ENCODE measurements around the gene COX6A1.
"Not testable (repeated sequence)": the region's sequence is repeated elsewhere in the genome, so short reads cannot be mapped to it uniquely, and the experiment has no call there.

DNA sequence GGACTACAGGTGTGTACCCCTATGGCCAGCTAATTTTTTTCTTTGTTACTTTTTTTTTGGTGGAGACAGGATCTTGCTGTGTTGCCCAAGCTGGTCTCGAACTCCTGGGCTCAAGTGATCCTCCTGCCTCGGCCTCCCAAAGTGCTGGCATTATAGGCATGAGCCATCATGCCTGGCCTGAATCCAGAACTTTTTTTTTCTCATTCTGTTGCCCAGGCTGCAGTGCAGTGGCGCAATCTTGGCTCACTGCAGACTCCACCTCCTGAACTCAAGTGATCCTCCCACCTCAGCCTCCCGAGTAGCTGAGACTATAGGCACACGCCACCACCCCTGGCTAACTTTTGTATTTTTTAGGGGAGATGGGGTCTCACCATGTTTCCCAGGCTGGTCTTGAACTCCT lies 14.6 kb downstream of the COX6A1 start:
- TF ChIP-seq, protein P1, sequence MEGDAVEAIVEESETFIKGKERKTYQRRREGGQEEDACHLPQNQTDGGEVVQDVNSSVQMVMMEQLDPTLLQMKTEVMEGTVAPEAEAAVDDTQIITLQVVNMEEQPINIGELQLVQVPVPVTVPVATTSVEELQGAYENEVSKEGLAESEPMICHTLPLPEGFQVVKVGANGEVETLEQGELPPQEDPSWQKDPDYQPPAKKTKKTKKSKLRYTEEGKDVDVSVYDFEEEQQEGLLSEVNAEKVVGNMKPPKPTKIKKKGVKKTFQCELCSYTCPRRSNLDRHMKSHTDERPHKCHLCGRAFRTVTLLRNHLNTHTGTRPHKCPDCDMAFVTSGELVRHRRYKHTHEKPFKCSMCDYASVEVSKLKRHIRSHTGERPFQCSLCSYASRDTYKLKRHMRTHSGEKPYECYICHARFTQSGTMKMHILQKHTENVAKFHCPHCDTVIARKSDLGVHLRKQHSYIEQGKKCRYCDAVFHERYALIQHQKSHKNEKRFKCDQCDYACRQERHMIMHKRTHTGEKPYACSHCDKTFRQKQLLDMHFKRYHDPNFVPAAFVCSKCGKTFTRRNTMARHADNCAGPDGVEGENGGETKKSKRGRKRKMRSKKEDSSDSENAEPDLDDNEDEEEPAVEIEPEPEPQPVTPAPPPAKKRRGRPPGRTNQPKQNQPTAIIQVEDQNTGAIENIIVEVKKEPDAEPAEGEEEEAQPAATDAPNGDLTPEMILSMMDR (IDR thresholded peaks at IDR 0.05): not testable (repeated sequence)
- TF ChIP-seq POLR2A (IDR thresholded peaks at IDR 0.05): not testable (repeated sequence)

Measured in breast epithelium (tissue), 3 donors.